HCT116 (cell line): ENCODE results near the gene PXMP2. TPM values are rescaled to one million over a fixed set of nuclear protein-coding genes. Genes with fewer than 3 reads are reported as not detected.

Source experiments
- ATAC-seq: fragments of 200-7000 bp; cut with Tn5 transposase; 2 replicates; pipeline ENCODE4 v1.9.1; 2020; ENCODE audit warnings: mild to moderate bottlenecking, moderate library complexity
- BruUV-seq: library from RNA; stranded (reverse); fragments of 400-500 nt; replicated peaks from 2 replicates; lab custom pipeline; 2021; lab: Mats Ljungman, UMichigan
- CTCF ChIA-PET: fragments of 300-600 bp; sonication (Branson Sonifier 250); formaldehyde crosslinking; loops from one replicate; lab custom pipeline; 2021; ENCODE audit warnings: antibody characterized with exemption; lab: Charles Lee
- POLR2A ChIA-PET: fragments of 300-600, 350-600 bp; sonication (Branson Sonifier 250); formaldehyde crosslinking; loops from one replicate; lab custom pipeline; 2021; ENCODE audit warnings: antibody characterized with exemption; lab: Charles Lee
- RAD21 ChIA-PET, 2 experiments: fragments of 300-600 bp; sonication (Branson Sonifier 250); formaldehyde crosslinking; loops; one replicate each; lab custom pipeline; 2023; ENCODE audit warnings: low total read pairs in 2 of 2; ENCODE audit not compliant: uncharacterized antibody in 2 of 2, unreplicated experiment in 2 of 2, low non-redundant PET in 1 of 2; lab: Charles Lee
- DNase-seq: peaks from one replicate; pipeline ENCODE4 v3.0.0-alpha.2; 2010; ENCODE audit warnings: low read depth, low spot score
- H2AFZ ChIP-seq: fragments of 200-600 bp; shearing (Covaris generic), sonication (generic); 2 replicates; pipeline ENCODE4 v1.6.1; 2017; ENCODE audit warnings: low read depth, mixed run types, mixed read lengths, antibody characterized with exemption, low read length; ENCODE audit not compliant: poor library complexity, severe bottlenecking
- H3K27ac ChIP-seq: 2 replicates; pipeline ENCODE4 v1.5.1; 2012; ENCODE audit warnings: low read depth, low read length
- H3K27me3 ChIP-seq: fragments of 200-600 bp; sonication (generic); 2 replicates; pipeline ENCODE4 v1.6.1; 2016; ENCODE audit warnings: mixed run types, low read length, mixed read lengths; ENCODE audit not compliant: insufficient read depth
- H3K36me3 ChIP-seq, 2 experiments: fragments of 200-500 bp in 1 of 2; fragments of 200-600 bp in 1 of 2; sonication (Bioruptor generic) in 1 of 2; sonication (generic) in 1 of 2; 2 replicates each; pipeline versions ENCODE4 v1.5.1 to v1.6.1; 2014 to 2016; ENCODE audit warnings: low read length in 2 of 2, inconsistent platforms in 1 of 2, mixed read lengths in 1 of 2, mixed run types in 1 of 2; ENCODE audit not compliant: insufficient read depth in 2 of 2, control insufficient read depth in 1 of 2
- H3K4me1 ChIP-seq, 2 experiments: fragments of 200-600 bp in 1 of 2; sonication (generic) in 1 of 2; 2 replicates each; pipeline versions ENCODE4 v1.5.1 to v1.6.1; 2012 to 2017; ENCODE audit warnings: low read length in 2 of 2, inconsistent platforms in 1 of 2, mild to moderate bottlenecking in 1 of 2, mixed read lengths in 1 of 2, mixed run types in 1 of 2, moderate library complexity in 1 of 2; ENCODE audit not compliant: insufficient read depth in 2 of 2, control insufficient read depth in 1 of 2
- H3K4me2 ChIP-seq: fragments of 200-600 bp; sonication (generic); 2 replicates; pipeline ENCODE4 v1.6.1; 2017; ENCODE audit warnings: mixed run types, low read length, mixed read lengths
- H3K4me3 ChIP-seq, 2 experiments: fragments of 200-600 bp in 1 of 2; sonication (generic) in 1 of 2; replicated peaks in 1 of 2; 2 replicates each; pipeline ENCODE4 v1.5.1; 2011 to 2016; ENCODE audit warnings: low read length in 2 of 2, control low read depth in 1 of 2, low read depth in 1 of 2, mild to moderate bottlenecking in 1 of 2, mixed read lengths in 1 of 2, mixed run types in 1 of 2
- H3K79me2 ChIP-seq: fragments of 200-600 bp; sonication (generic); 2 replicates; pipeline ENCODE4 v1.6.1; 2017; ENCODE audit warnings: mild to moderate bottlenecking, mixed run types, low read length, moderate library complexity, mixed read lengths; ENCODE audit not compliant: insufficient read depth
- H3K9ac ChIP-seq: fragments of 200-600 bp; sonication (generic); 2 replicates; pipeline ENCODE4 v1.6.1; 2016; ENCODE audit warnings: low read length, mixed read lengths
- H3K9me2 ChIP-seq: fragments of 200-600 bp; sonication (generic), shearing (Covaris generic); 2 replicates; pipeline ENCODE4 v1.6.1; 2017; ENCODE audit warnings: mixed run types, mild to moderate bottlenecking, moderate library complexity; ENCODE audit not compliant: insufficient read depth
- H3K9me3 ChIP-seq, 2 experiments: fragments of 200-500 bp in 1 of 2; fragments of 200-600 bp in 1 of 2; sonication (Bioruptor generic) in 1 of 2; sonication (generic) in 1 of 2; 2 replicates each; pipeline ENCODE4 v1.6.1; 2014 to 2017; ENCODE audit warnings: low read length in 2 of 2, mixed read lengths in 2 of 2, inconsistent platforms in 1 of 2, low read depth in 1 of 2, mild to moderate bottlenecking in 1 of 2, mixed run types in 1 of 2, moderate library complexity in 1 of 2; ENCODE audit not compliant: control insufficient read depth in 1 of 2, insufficient read depth in 1 of 2
- H4K20me1 ChIP-seq: fragments of 200-600 bp; sonication (generic), shearing (Covaris generic); 2 replicates; pipeline ENCODE4 v1.6.1; 2017; ENCODE audit warnings: mixed run types, mild to moderate bottlenecking, moderate library complexity; ENCODE audit not compliant: insufficient read depth
- ATF3 ChIP-seq: IDR thresholded peaks from 2 replicates; pipeline ENCODE4 v1.6.1; 2012
- CBX3 ChIP-seq: IDR thresholded peaks from 2 replicates; pipeline ENCODE4 v1.6.1; 2012; ENCODE audit warnings: low read depth
- CEBPB ChIP-seq: IDR thresholded peaks from 2 replicates; pipeline ENCODE4 v1.6.1; 2012; ENCODE audit warnings: low read depth
- ELF1 ChIP-seq: IDR thresholded peaks from 2 replicates; pipeline ENCODE4 v1.6.1; 2012; ENCODE audit warnings: low read depth, borderline replicate concordance
- EZH2 ChIP-seq: fragments of 200-600 bp; sonication (generic); IDR thresholded peaks from 2 replicates; pipeline ENCODE4 v1.6.1; 2017; ENCODE audit warnings: antibody characterized with exemption, mixed run types
- FOSL1 ChIP-seq: IDR thresholded peaks from 2 replicates; pipeline ENCODE4 v1.6.1; 2012; ENCODE audit warnings: low read depth
- JUND ChIP-seq: IDR thresholded peaks from 2 replicates; pipeline ENCODE4 v1.6.1; 2012
- MAX ChIP-seq: IDR thresholded peaks from 2 replicates; pipeline ENCODE4 v1.6.1; 2012
- POLR2A ChIP-seq: IDR thresholded peaks from 2 replicates; pipeline ENCODE4 v1.7.0; 2011; ENCODE audit warnings: borderline replicate concordance; ENCODE audit not compliant: insufficient read depth, insufficient read length; ENCODE audit errors: extremely low read depth
- POLR2AphosphoS5 ChIP-seq: IDR thresholded peaks from 2 replicates; pipeline ENCODE4 v1.6.1; 2011; ENCODE audit warnings: mild to moderate bottlenecking, low read depth, low read length, moderate library complexity
- SIN3A ChIP-seq: IDR thresholded peaks from 2 replicates; pipeline ENCODE4 v1.6.1; 2012; ENCODE audit warnings: low read depth
- SRF ChIP-seq: IDR thresholded peaks from 2 replicates; pipeline ENCODE4 v1.6.1; 2012; ENCODE audit warnings: low read depth
- TCF7L2 ChIP-seq: IDR thresholded peaks from 2 replicates; pipeline ENCODE4 v1.7.0; 2011; ENCODE audit warnings: borderline replicate concordance, inconsistent platforms; ENCODE audit not compliant: insufficient read depth, insufficient read length; ENCODE audit errors: extremely low read depth
- YY1 ChIP-seq: IDR thresholded peaks from 2 replicates; pipeline ENCODE4 v1.6.1; 2011; ENCODE audit warnings: low read length, low read depth, moderate library complexity, mild to moderate bottlenecking; ENCODE audit not compliant: insufficient replicate concordance; ENCODE audit errors: extremely low read depth
- ZFX ChIP-seq: fragments of 450-650 bp; IDR thresholded peaks from 2 replicates; pipeline ENCODE4 v1.6.1; 2017
- ZNF274 ChIP-seq: fragments of 200-500 bp; sonication (Bioruptor generic); IDR thresholded peaks from 2 replicates; pipeline ENCODE4 v1.6.1; 2014; ENCODE audit warnings: mild to moderate bottlenecking, low read depth, low read length, inconsistent platforms
- intact Hi-C: fragments of 100-400 bp; cut with micrococcal nuclease; formaldehyde crosslinking; loops from 2 replicates; pipeline ENCODE4 v1.10.0; 2022
- total RNA-seq: library from RNA; stranded (reverse); gene quantifications from one replicate; pipeline ENCODE4 v1.2.1, GENCODE V29; 2021; ENCODE audit not compliant: unreplicated experiment

PXMP2 gene
- total RNA-seq, 1 experiment from 2014 or later: 30.9 TPM

GRCh38 chr12:132736378-132736777, 49.0 kb downstream of the PXMP2 start:
- Histone ChIP-seq H4K20me1 (0 out of 2 replicates have a peak, but pooled peaks cover under 1% of the 10 kb centered on the region), H3K79me2 (0 out of 2 replicates have a peak, but pooled peaks cover 9% of the 10 kb centered on the region)
- CTCF ChIA-PET: no interaction called here

GRCh38 chr12:132736913-132737312, 49.5 kb downstream of the PXMP2 start:
- H2AFZ ChIP-seq: no peak overlapping the region
- H4K20me1 ChIP-seq: 0 out of 2 replicates have a peak, but pooled peaks cover 5% of the 10 kb centered on the region
- H3K27me3 ChIP-seq: no peaks in the 10 kb centered on the region
- no peak for ATAC-seq
- intact Hi-C loops: no loop called here
- no peak overlapping the region for H3K27ac ChIP-seq
- RAD21 ChIA-PET: no interaction called here
- H3K79me2 ChIP-seq: peaks cover 13% of the 10 kb centered on the region; the same call in 1 of the 2 replicates
- CTCF ChIA-PET: no interaction called here
- TF ChIP-seq JUND: no peak
- no peak for TF ChIP-seq POLR2AphosphoS5
- TF ChIP-seq EZH2: no peak
- TF ChIP-seq ATF3: no peak
- TF ChIP-seq POLR2A: no peak
- no peak for TF ChIP-seq YY1
- no peak for TF ChIP-seq ZFX
- TF ChIP-seq CBX3: no peak
- no peak for TF ChIP-seq ZNF274
- TF ChIP-seq SIN3A: no peak
- no peak for TF ChIP-seq SRF
- no peak for TF ChIP-seq CEBPB
- no peak for TF ChIP-seq MAX
- no peak for TF ChIP-seq TCF7L2
- no peak for TF ChIP-seq ELF1
- no peak overlapping the region for H3K9ac ChIP-seq
- H3K4me1 ChIP-seq: no peaks in the 10 kb centered on the region
- no TSS peak for BruUV-seq
- no peaks in the 10 kb centered on the region for H3K9me2 ChIP-seq
- H3K9me3 ChIP-seq: no peaks in the 10 kb centered on the region
- H3K4me2 ChIP-seq: no peak overlapping the region
- peaks cover 53 to 58% of the 10 kb centered on the region in 2 experiments for H3K36me3 ChIP-seq
- POLR2A ChIA-PET: no interaction called here
- no peak overlapping the region for H3K4me3 ChIP-seq
- DNase-seq: no peak

More at GRCh38 chr12:132736378-132736777, 49.0 kb downstream of the PXMP2 start:
- intact Hi-C loops: no loop called here
- ATAC-seq (no peak), DNase-seq (no peak)
- Histone ChIP-seq H3K27ac (no peak overlapping the region), H3K27me3 (no peaks in the 10 kb centered on the region), H3K9ac (no peak overlapping the region), H3K9me2 (no peaks in the 10 kb centered on the region), H3K9me3 (no peaks in the 10 kb centered on the region), H3K4me1 (no peaks in the 10 kb centered on the region), H3K4me3 (no peak overlapping the region), H3K36me3 (peaks cover 56 to 58% of the 10 kb centered on the region in 2 experiments), H2AFZ (no peak overlapping the region), H3K4me2 (no peak overlapping the region)
- ChIA-PET POLR2A (no interaction called here), RAD21 (no interaction called here)
- TF ChIP-seq POLR2A (no peak), FOSL1 (no peak)
- BruUV-seq: no TSS peak
